Measurements from ENCODE around the gene C19orf38. TPM values are rescaled to one million over a fixed set of nuclear protein-coding genes. Genes with fewer than 3 reads are reported as not detected.

Gene C19orf38
- total and polyA plus RNA-seq, 8 donors = 0.92 to 2.2 (median 1.2) TPM; not detected in 3

GRCh38 chr19:10862561-10863106, 14.4 kb downstream of the C19orf38 start:
- WGBS, 5 donors = 65 to 81% (median 69%) methylated on average over 6 of the region's 6 CpGs
- peak overlapping the region; percentile 8 to 18 (median 12) for H3K4me3 ChIP-seq

GRCh38 chr19:10863107-10863717, 15.0 kb downstream of the C19orf38 start:
- Histone ChIP-seq H3K9me3 (no peaks in the 10 kb centered on the region), H3K4me3 (peak overlapping the region; percentile 8 to 18 (median 12)), H3K27me3 (no peaks in the 10 kb centered on the region), H3K4me1 (peaks cover 0 to 24% (median 16%) of the 10 kb centered on the region in 4 donors), H3K36me3 (no peaks in the 10 kb centered on the region), H3K27ac (peak overlapping the region; percentile 61 to 77 (median 67))
- TF ChIP-seq EP300 (IDR thresholded peaks at IDR 0.05) (no peak), CTCF (IDR thresholded peaks at IDR 0.05) (no peak), POLR2AphosphoS5 (IDR thresholded peaks at IDR 0.05) (no peak), POLR2A (IDR thresholded peaks at IDR 0.05) (no peak)
- intact Hi-C loops (cut with DNase I; ENCODE audit: low total_unique reads) = no loop called here
- peak; percentile 65 to 90 for DNase-seq
- 38 to 52% (median 40%) methylated on average over 17 to 18 of the region's 18 CpGs for WGBS, 5 donors

More at GRCh38 chr19:10862561-10863106, 14.4 kb downstream of the C19orf38 start:
- Histone ChIP-seq H3K36me3 (no peaks in the 10 kb centered on the region), H3K27me3 (no peaks in the 10 kb centered on the region), H3K4me1 (peaks cover 0 to 22% (median 16%) of the 10 kb centered on the region in 4 donors), H3K9me3 (no peaks in the 10 kb centered on the region), H3K27ac (peak overlapping the region; percentile 61 to 77 (median 67))
- no peak for TF ChIP-seq CTCF (IDR thresholded peaks at IDR 0.05)
- TF ChIP-seq POLR2A (IDR thresholded peaks at IDR 0.05) = no peak
- TF ChIP-seq EP300 (IDR thresholded peaks at IDR 0.05) = no peak
- no peak for TF ChIP-seq POLR2AphosphoS5 (IDR thresholded peaks at IDR 0.05)
- intact Hi-C loops (cut with DNase I; ENCODE audit: low total_unique reads) = no loop called here
- no peak for DNase-seq

- Histone ChIP-seq H3K27ac (peak overlapping the region in 3 of 5 donors; percentile 67 to 77 (median 67)), H3K27me3 (no peaks in the 10 kb centered on the region), H3K4me1 (peaks cover 0 to 25% (median 16%) of the 10 kb centered on the region in 4 donors), H3K36me3 (no peaks in the 10 kb centered on the region), H3K4me3 (no peak overlapping the region), H3K9me3 (no peaks in the 10 kb centered on the region)
- intact Hi-C loops (cut with DNase I; ENCODE audit: low total_unique reads) = no loop called here
- 7 to 16% (median 11%) methylated on average over 6 of the region's 6 CpGs for WGBS, 5 donors
- DNase-seq = peak; percentile 90 to 94
- TF ChIP-seq CTCF (IDR thresholded peaks at IDR 0.05) (peak in 5 of 7 experiments; percentile 74 to 88 (median 85)), EP300 (IDR thresholded peaks at IDR 0.05) (no peak), POLR2A (IDR thresholded peaks at IDR 0.05) (no peak), POLR2AphosphoS5 (IDR thresholded peaks at IDR 0.05) (peak in 1 of 3 donors; percentile 46)
Observed at GRCh38 chr19:10864538-10864899, 16.3 kb downstream of the C19orf38 start.

- H3K36me3 ChIP-seq = no peaks in the 10 kb centered on the region
- intact Hi-C loops (cut with DNase I; ENCODE audit: low total_unique reads) = no loop called here
- 89 to 96% (median 93%) methylated on average over 8 to 10 of the region's 10 CpGs for WGBS, 5 donors
Observed at GRCh38 chr19:10866495-10866894, 18.3 kb downstream of the C19orf38 start.

More at GRCh38 chr19:10866495-10866894, 18.3 kb downstream of the C19orf38 start:
- Histone ChIP-seq H3K27me3 (no peaks in the 10 kb centered on the region), H3K4me3 (no peak overlapping the region), H3K27ac (no peak overlapping the region), H3K9me3 (no peaks in the 10 kb centered on the region), H3K4me1 (peaks cover 8 to 32% (median 20%) of the 10 kb centered on the region in 4 donors)
- no peak for TF ChIP-seq EP300 (IDR thresholded peaks at IDR 0.05)
- no peak for TF ChIP-seq POLR2A (IDR thresholded peaks at IDR 0.05)
- TF ChIP-seq CTCF (IDR thresholded peaks at IDR 0.05) = no peak
- no peak for TF ChIP-seq POLR2AphosphoS5 (IDR thresholded peaks at IDR 0.05)
- DNase-seq = no peak
